ENCODE measurements around the gene APOA1.

The APOA1 gene

GRCh38 chr11:116798368-116798767, 39.1 kb downstream of the APOA1 start:
- Histone ChIP-seq H3K27me3 (ENCODE audit: low read length) (no peaks in the 10 kb centered on the region), H4K20me1 (ENCODE audit: low read depth, low read length) (no peaks in the 10 kb centered on the region), H2AFZ (ENCODE audit: low read depth, low read length, severe bottlenecking) (no peak overlapping the region), H3K36me3 (ENCODE audit: low read length) (no peaks in the 10 kb centered on the region), H3K27ac (ENCODE audit: low read depth, low read length) (no peak overlapping the region), H3K4me3 (ENCODE audit: insufficient read depth, low read length, poor library complexity, severe bottlenecking) (no peak overlapping the region), H3K9me3 (ENCODE audit: insufficient read depth, low read length) (no peaks in the 10 kb centered on the region), H3K79me2 (ENCODE audit: insufficient read depth, low read length) (no peaks in the 10 kb centered on the region), H3K9ac (ENCODE audit: low read length) (no peak overlapping the region), H3F3A (ENCODE audit: insufficient read depth) (no peaks in the 10 kb centered on the region), H3K4me2 (ENCODE audit: low read depth, low read length, poor library complexity, severe bottlenecking) (no peak overlapping the region), H3K9me2 (replicated peaks; ENCODE audit: insufficient read depth, low read length) (no peaks in the 10 kb centered on the region)
- TF ChIP-seq CTCF (IDR thresholded peaks at IDR 0.05; ENCODE audit: insufficient read depth, low read length, poor library complexity, severe bottlenecking) (no peak), EZH2phosphoT487 (conservative IDR thresholded peaks at IDR 0.05; ENCODE audit: low read length) (no peak)

- Histone ChIP-seq H3K27me3 (ENCODE audit: low read length) (no peaks in the 10 kb centered on the region), H3K4me2 (ENCODE audit: low read depth, low read length, poor library complexity, severe bottlenecking) (no peak overlapping the region), H4K20me1 (ENCODE audit: low read depth, low read length) (no peaks in the 10 kb centered on the region), H3F3A (ENCODE audit: insufficient read depth) (no peaks in the 10 kb centered on the region), H3K36me3 (ENCODE audit: low read length) (no peaks in the 10 kb centered on the region), H3K4me3 (ENCODE audit: insufficient read depth, low read length, poor library complexity, severe bottlenecking) (no peak overlapping the region), H3K9ac (ENCODE audit: low read length) (no peak overlapping the region), H3K27ac (ENCODE audit: low read depth, low read length) (no peak overlapping the region), H2AFZ (ENCODE audit: low read depth, low read length, severe bottlenecking) (no peak overlapping the region), H3K9me3 (ENCODE audit: insufficient read depth, low read length) (no peaks in the 10 kb centered on the region), H3K9me2 (replicated peaks; ENCODE audit: insufficient read depth, low read length) (no peaks in the 10 kb centered on the region), H3K79me2 (ENCODE audit: insufficient read depth, low read length) (no peaks in the 10 kb centered on the region)
- TF ChIP-seq CTCF (IDR thresholded peaks at IDR 0.05; ENCODE audit: insufficient read depth, low read length, poor library complexity, severe bottlenecking) (no peak), EZH2phosphoT487 (conservative IDR thresholded peaks at IDR 0.05; ENCODE audit: low read length) (no peak)
Observed at GRCh38 chr11:116797816-116798215, 39.6 kb downstream of the APOA1 start.

GRCh38 chr11:116796548-116796947, 40.9 kb downstream of the APOA1 start:
- Histone ChIP-seq H3K27ac (ENCODE audit: low read depth, low read length) (no peak overlapping the region), H2AFZ (ENCODE audit: low read depth, low read length, severe bottlenecking) (no peak overlapping the region), H3K4me2 (ENCODE audit: low read depth, low read length, poor library complexity, severe bottlenecking) (no peak overlapping the region), H3K4me3 (ENCODE audit: insufficient read depth, low read length, poor library complexity, severe bottlenecking) (no peak overlapping the region), H4K20me1 (ENCODE audit: low read depth, low read length) (no peaks in the 10 kb centered on the region), H3K79me2 (ENCODE audit: insufficient read depth, low read length) (no peaks in the 10 kb centered on the region), H3F3A (ENCODE audit: insufficient read depth) (no peaks in the 10 kb centered on the region), H3K27me3 (ENCODE audit: low read length) (no peaks in the 10 kb centered on the region), H3K9me3 (ENCODE audit: insufficient read depth, low read length) (no peaks in the 10 kb centered on the region), H3K9me2 (replicated peaks; ENCODE audit: insufficient read depth, low read length) (no peaks in the 10 kb centered on the region), H3K9ac (ENCODE audit: low read length) (no peak overlapping the region), H3K36me3 (ENCODE audit: low read length) (no peaks in the 10 kb centered on the region)
- TF ChIP-seq CTCF (IDR thresholded peaks at IDR 0.05; ENCODE audit: insufficient read depth, low read length, poor library complexity, severe bottlenecking) (no peak), EZH2phosphoT487 (conservative IDR thresholded peaks at IDR 0.05; ENCODE audit: low read length) (no peak)
